Measurements from ENCODE around the gene KLF9. TPM values are rescaled to one million over a fixed set of nuclear protein-coding genes. Genes with fewer than 3 reads are reported as not detected.
A peak's percentile ranks its signal among the peaks of the same experiment; 100 is the strongest.

Gene KLF9
- total and polyA plus RNA-seq, 2 donors (not counting 1 experiment from before 2014, with no cell fraction given) = 12.1 to 36.4 TPM

GRCh38 chr9:70415041-70415440 lies 584 bp upstream of the KLF9 start:
- TF ChIP-seq EZH2 (IDR thresholded peaks at IDR 0.05; ENCODE audit: borderline replicate concordance, insufficient read depth, low read depth, low read length, poor library complexity, severe bottlenecking) (no peak), CTCF (IDR thresholded peaks at IDR 0.05) (no peak)
- DNase-seq (no peak), ATAC-seq (ENCODE audit: low read depth) (no peak)
- peak overlapping the region; percentile 97 for H3K4me2 ChIP-seq (replicated peaks; ENCODE audit: low read depth, low read length, poor library complexity, severe bottlenecking)
- peak overlapping the region; percentile 89 for H3K9ac ChIP-seq (ENCODE audit: low read length)
- peaks cover 12% of the 10 kb centered on the region for H4K20me1 ChIP-seq (ENCODE audit: control insufficient read depth, insufficient read depth, low read length, poor library complexity, severe bottlenecking)
- no peaks in the 10 kb centered on the region for H3K27me3 ChIP-seq (replicated peaks in 1 of 4; ENCODE audit: control extremely low read depth in 1 of 4, control insufficient read depth in 3 of 4, insufficient read depth in 4 of 4, low read length in 3 of 4)
- no peaks in the 10 kb centered on the region for H3K36me3 ChIP-seq (replicated peaks in 1 of 2; ENCODE audit: control extremely low read depth in 1 of 2, control insufficient read depth in 1 of 2, extremely low read depth in 1 of 2, insufficient read depth in 2 of 2, low read length in 1 of 2)
- Mint-ChIP-seq H3K4me3 (no peak overlapping the region), H3K4me1 (peaks cover 46% of the 10 kb centered on the region), H3K27me3 (no peaks in the 10 kb centered on the region), H3K27ac (peak overlapping the region; percentile 100), H3K9me3 (ENCODE audit: insufficient read depth) (no peaks in the 10 kb centered on the region)
- H3K4me3 ChIP-seq (ENCODE audit: control extremely low read depth in 1 of 5, extremely low read depth in 1 of 5, insufficient read depth in 1 of 5, low read depth in 2 of 5, low read length in 4 of 5) = peak overlapping the region in 1 of 5 experiments; percentile 95
- peaks cover 35 to 49% of the 10 kb centered on the region in 2 donors for H3K4me1 ChIP-seq (ENCODE audit: control insufficient read depth in 2 of 2, insufficient read depth in 2 of 2, low read length in 2 of 2)
- POLR2A ChIA-PET = interaction anchor here (1.1 kb wide), 1 partner anchor 15 kb away, joined by 3 read pairs; no protein-coding TSS in a partner anchor
- WGBS (ENCODE audit: insufficient coverage) = no CpG with 5 or more reads among the region's 2 CpGs
- H2AFZ ChIP-seq (ENCODE audit: insufficient read depth, low read depth, low read length, poor library complexity, severe bottlenecking) = no peak overlapping the region
- peaks cover 0 to 7% (median 0%) of the 10 kb centered on the region in 3 donors for H3K9me3 ChIP-seq (ENCODE audit: control extremely low read depth in 1 of 3, control insufficient read depth in 2 of 3, insufficient read depth in 1 of 3, low read length in 2 of 3)
- intact Hi-C loops (cut with micrococcal nuclease) = loop anchor here (10.0 kb wide), 1 partner anchor 1380 kb away; no protein-coding TSS in a partner anchor
- H3K27ac ChIP-seq (ENCODE audit: low read length in 2 of 2) = peak overlapping the region; percentile 95 to 98
- CTCF ChIA-PET = interaction anchor here (1.1 to 2.6 kb wide), 3 partner anchors 10 to 188 kb away, joined by 3 to 9 read pairs (median 8); no protein-coding TSS in a partner anchor
- H3K79me2 ChIP-seq (ENCODE audit: control insufficient read depth, insufficient read depth, low read length) = peaks cover 31% of the 10 kb centered on the region

GRCh38 chr9:70413464-70413798 lies 1.0 kb downstream of the KLF9 start:
- peak overlapping the region; percentile 97 for H3K4me2 ChIP-seq (replicated peaks; ENCODE audit: low read depth, low read length, poor library complexity, severe bottlenecking)
- under 1% methylated on average over 53 of the region's 53 CpGs for WGBS (ENCODE audit: insufficient coverage)
- no peaks in the 10 kb centered on the region for H3K27me3 Mint-ChIP-seq
- peaks cover 44% of the 10 kb centered on the region for H3K79me2 ChIP-seq (ENCODE audit: control insufficient read depth, insufficient read depth, low read length)
- peaks cover 0 to 6% (median 0%) of the 10 kb centered on the region in 3 donors for H3K9me3 ChIP-seq (ENCODE audit: control extremely low read depth in 1 of 3, control insufficient read depth in 2 of 3, insufficient read depth in 1 of 3, low read length in 2 of 3)
- peak overlapping the region; percentile 100 for H3K27ac Mint-ChIP-seq
- ATAC-seq (ENCODE audit: low read depth) (peak; percentile 29), DNase-seq (no peak)
- POLR2A ChIA-PET = interaction anchor here (1.9 kb wide), 1 partner anchor 11 kb away, joined by 17 read pairs; no protein-coding TSS in a partner anchor
- peak overlapping the region; percentile 100 for H3K4me3 Mint-ChIP-seq
- peak overlapping the region; percentile 89 for H3K9ac ChIP-seq (ENCODE audit: low read length)
- H3K27ac ChIP-seq (ENCODE audit: low read length in 2 of 2) = peak overlapping the region; percentile 95 to 98
- H2AFZ ChIP-seq (ENCODE audit: insufficient read depth, low read depth, low read length, poor library complexity, severe bottlenecking) = peak overlapping the region; percentile 71
- no peak for TF ChIP-seq EZH2 (IDR thresholded peaks at IDR 0.05; ENCODE audit: borderline replicate concordance, insufficient read depth, low read depth, low read length, poor library complexity, severe bottlenecking)
- no peak for TF ChIP-seq CTCF (IDR thresholded peaks at IDR 0.05)
- intact Hi-C loops (cut with micrococcal nuclease) = loop anchor here (2.0 to 10.0 kb wide), 6 partner anchors 61 to 1954 kb away; partner anchors contain the start of gene ZFAND5
- no peaks in the 10 kb centered on the region for H3K27me3 ChIP-seq (replicated peaks in 1 of 4; ENCODE audit: control extremely low read depth in 1 of 4, control insufficient read depth in 3 of 4, insufficient read depth in 4 of 4, low read length in 3 of 4)
- H3K9me3 Mint-ChIP-seq (ENCODE audit: insufficient read depth) = no peaks in the 10 kb centered on the region
- peaks cover 19% of the 10 kb centered on the region for H4K20me1 ChIP-seq (ENCODE audit: control insufficient read depth, insufficient read depth, low read length, poor library complexity, severe bottlenecking)
- H3K4me1 ChIP-seq (ENCODE audit: control insufficient read depth in 2 of 2, insufficient read depth in 2 of 2, low read length in 2 of 2) = peaks cover 36 to 43% of the 10 kb centered on the region in 2 donors
- CTCF ChIA-PET = interaction anchor here (2.2 to 3.7 kb wide), 2 partner anchors 8 to 71 kb away, joined by 9 to 16 read pairs; no protein-coding TSS in a partner anchor
- H3K4me3 ChIP-seq (ENCODE audit: control extremely low read depth in 1 of 5, extremely low read depth in 1 of 5, insufficient read depth in 1 of 5, low read depth in 2 of 5, low read length in 4 of 5) = peak overlapping the region; percentile 60 to 96 (median 94)
- no peaks in the 10 kb centered on the region for H3K36me3 ChIP-seq (replicated peaks in 1 of 2; ENCODE audit: control extremely low read depth in 1 of 2, control insufficient read depth in 1 of 2, extremely low read depth in 1 of 2, insufficient read depth in 2 of 2, low read length in 1 of 2)
- H3K4me1 Mint-ChIP-seq = peaks cover 45% of the 10 kb centered on the region

Data from B cell (primary cell).